ENCODE measurements around the gene ENTPD6. TPM values are rescaled to one million over a fixed set of nuclear protein-coding genes. Genes with fewer than 3 reads are reported as not detected.

Gene ENTPD6
- total and polyA plus RNA-seq, 2 donors (not counting 1 experiment from before 2014, with no cell fraction given) = 64.4 to 79.8 TPM

DNA sequence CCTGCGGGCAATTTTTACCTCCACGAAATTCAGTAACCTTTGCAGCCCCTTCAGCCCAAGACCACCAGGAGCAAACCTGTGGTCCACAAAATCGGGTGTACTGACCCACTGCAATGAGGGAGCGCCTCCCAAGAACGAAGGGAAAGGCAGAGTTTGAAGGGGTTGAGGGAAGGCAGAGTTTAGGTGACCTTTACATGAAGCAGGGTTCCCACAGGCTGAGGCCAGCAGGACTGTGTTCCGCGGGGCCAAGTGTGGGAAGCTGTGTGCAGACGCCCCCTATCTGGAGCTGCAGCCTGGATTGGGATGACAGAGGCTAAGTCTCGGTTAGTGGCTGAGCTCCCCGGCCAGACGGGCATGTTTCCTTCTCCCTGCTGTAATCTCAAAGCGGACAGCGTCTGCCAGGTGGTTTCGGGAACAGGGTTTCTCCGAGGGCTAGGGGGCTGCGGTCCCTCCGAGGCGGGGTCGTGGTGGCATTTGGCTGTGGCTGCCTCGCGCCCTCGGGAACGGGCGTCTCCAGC, 51.5 kb downstream of the ENTPD6 start:
- peak overlapping the region; percentile 96 for H3K4me3 Mint-ChIP-seq
- H3K4me3 ChIP-seq (ENCODE audit: control extremely low read depth in 1 of 5, extremely low read depth in 1 of 5, insufficient read depth in 1 of 5, low read depth in 2 of 5, low read length in 4 of 5) = peak overlapping the region; percentile 8 to 96 (median 88)
- peaks cover 18 to 21% of the 10 kb centered on the region in 2 donors for H3K4me1 ChIP-seq (ENCODE audit: control insufficient read depth in 2 of 2, insufficient read depth in 2 of 2, low read length in 2 of 2)
- intact Hi-C loops (cut with micrococcal nuclease) = loop anchor here (1.0 to 5.0 kb wide), 5 partner anchors 35 to 1890 kb away; partner anchors contain the start of genes ACSS1, GINS1 and ZNF337
- 6% methylated on average over 22 of the region's 24 CpGs for WGBS (ENCODE audit: insufficient coverage)
- H3K27ac Mint-ChIP-seq = peak overlapping the region; percentile 68
- no peak for DNase-seq
- H3K4me1 Mint-ChIP-seq = peaks cover 31% of the 10 kb centered on the region
- peak overlapping the region; percentile 87 for H3K9ac ChIP-seq (ENCODE audit: low read length)
- peak overlapping the region in 1 of 2 donors; percentile 55 for H3K27ac ChIP-seq (ENCODE audit: low read length in 2 of 2)
- H3K36me3 ChIP-seq (replicated peaks in 1 of 2; ENCODE audit: control extremely low read depth in 1 of 2, control insufficient read depth in 1 of 2, extremely low read depth in 1 of 2, insufficient read depth in 2 of 2, low read length in 1 of 2) = peaks cover 0 to 2% of the 10 kb centered on the region in 2 experiments
- peak overlapping the region; percentile 100 for H2AFZ ChIP-seq (ENCODE audit: insufficient read depth, low read depth, low read length, poor library complexity, severe bottlenecking)
- ChIA-PET POLR2A (interaction anchor here (0.8 to 1.1 kb wide), 2 partner anchors 33 to 35 kb away, joined by 3 to 5 read pairs; no protein-coding TSS in a partner anchor), CTCF (interaction anchor here (0.5 to 1.8 kb wide), 6 partner anchors 26 to 253 kb away, joined by 3 to 7 read pairs (median 4); partner anchors contain the start of genes ACSS1 and ENTPD6)
- no peaks in the 10 kb centered on the region for H4K20me1 ChIP-seq (ENCODE audit: control insufficient read depth, insufficient read depth, low read length, poor library complexity, severe bottlenecking)
- peaks cover 6% of the 10 kb centered on the region for H3K9me3 Mint-ChIP-seq (ENCODE audit: insufficient read depth)
- peaks cover 0 to 5% (median 0%) of the 10 kb centered on the region in 3 donors for H3K9me3 ChIP-seq (ENCODE audit: control extremely low read depth in 1 of 3, control insufficient read depth in 2 of 3, insufficient read depth in 1 of 3, low read length in 2 of 3)
- peak overlapping the region; percentile 86 for H3K4me2 ChIP-seq (replicated peaks; ENCODE audit: low read depth, low read length, poor library complexity, severe bottlenecking)
- H3K27me3 ChIP-seq (replicated peaks in 1 of 4; ENCODE audit: control extremely low read depth in 1 of 4, control insufficient read depth in 3 of 4, insufficient read depth in 4 of 4, low read length in 3 of 4) = peaks cover 0 to 9% (median 3%) of the 10 kb centered on the region in 4 experiments
- TF ChIP-seq EZH2 (IDR thresholded peaks at IDR 0.05; ENCODE audit: borderline replicate concordance, insufficient read depth, low read depth, low read length, poor library complexity, severe bottlenecking) = no peak
- TF ChIP-seq, protein P1, sequence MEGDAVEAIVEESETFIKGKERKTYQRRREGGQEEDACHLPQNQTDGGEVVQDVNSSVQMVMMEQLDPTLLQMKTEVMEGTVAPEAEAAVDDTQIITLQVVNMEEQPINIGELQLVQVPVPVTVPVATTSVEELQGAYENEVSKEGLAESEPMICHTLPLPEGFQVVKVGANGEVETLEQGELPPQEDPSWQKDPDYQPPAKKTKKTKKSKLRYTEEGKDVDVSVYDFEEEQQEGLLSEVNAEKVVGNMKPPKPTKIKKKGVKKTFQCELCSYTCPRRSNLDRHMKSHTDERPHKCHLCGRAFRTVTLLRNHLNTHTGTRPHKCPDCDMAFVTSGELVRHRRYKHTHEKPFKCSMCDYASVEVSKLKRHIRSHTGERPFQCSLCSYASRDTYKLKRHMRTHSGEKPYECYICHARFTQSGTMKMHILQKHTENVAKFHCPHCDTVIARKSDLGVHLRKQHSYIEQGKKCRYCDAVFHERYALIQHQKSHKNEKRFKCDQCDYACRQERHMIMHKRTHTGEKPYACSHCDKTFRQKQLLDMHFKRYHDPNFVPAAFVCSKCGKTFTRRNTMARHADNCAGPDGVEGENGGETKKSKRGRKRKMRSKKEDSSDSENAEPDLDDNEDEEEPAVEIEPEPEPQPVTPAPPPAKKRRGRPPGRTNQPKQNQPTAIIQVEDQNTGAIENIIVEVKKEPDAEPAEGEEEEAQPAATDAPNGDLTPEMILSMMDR (IDR thresholded peaks at IDR 0.05) = no peak
- peaks cover 21% of the 10 kb centered on the region for H3K27me3 Mint-ChIP-seq
- ATAC-seq (ENCODE audit: low read depth) = no peak
- H3K79me2 ChIP-seq (ENCODE audit: control insufficient read depth, insufficient read depth, low read length) = peaks cover 29% of the 10 kb centered on the region

- H3K27ac ChIP-seq (ENCODE audit: low read length in 2 of 2) = peak overlapping the region in 1 of 2 donors; percentile 55
- Mint-ChIP-seq H3K4me1 (peaks cover 31% of the 10 kb centered on the region), H3K27ac (peak overlapping the region; percentile 71), H3K27me3 (peaks cover 17% of the 10 kb centered on the region), H3K9me3 (ENCODE audit: insufficient read depth) (peaks cover 6% of the 10 kb centered on the region), H3K4me3 (peak overlapping the region; percentile 96)
- under 1% methylated on average over 37 of the region's 37 CpGs for WGBS (ENCODE audit: insufficient coverage)
- H3K9me3 ChIP-seq (ENCODE audit: control extremely low read depth in 1 of 3, control insufficient read depth in 2 of 3, insufficient read depth in 1 of 3, low read length in 2 of 3) = peaks cover 0 to 5% (median 0%) of the 10 kb centered on the region in 3 donors
- POLR2A ChIA-PET = interaction anchor here (0.8 to 1.1 kb wide), 2 partner anchors 33 to 34 kb away, joined by 3 to 5 read pairs; no protein-coding TSS in a partner anchor
- H3K36me3 ChIP-seq (replicated peaks in 1 of 2; ENCODE audit: control extremely low read depth in 1 of 2, control insufficient read depth in 1 of 2, extremely low read depth in 1 of 2, insufficient read depth in 2 of 2, low read length in 1 of 2) = peaks cover 1 to 2% of the 10 kb centered on the region in 2 experiments
- DNase-seq = no peak
- no peaks in the 10 kb centered on the region for H4K20me1 ChIP-seq (ENCODE audit: control insufficient read depth, insufficient read depth, low read length, poor library complexity, severe bottlenecking)
- H3K4me3 ChIP-seq (ENCODE audit: control extremely low read depth in 1 of 5, extremely low read depth in 1 of 5, insufficient read depth in 1 of 5, low read depth in 2 of 5, low read length in 4 of 5) = peak overlapping the region; percentile 8 to 96 (median 88)
- peak overlapping the region; percentile 100 for H2AFZ ChIP-seq (ENCODE audit: insufficient read depth, low read depth, low read length, poor library complexity, severe bottlenecking)
- peaks cover 18 to 21% of the 10 kb centered on the region in 2 donors for H3K4me1 ChIP-seq (ENCODE audit: control insufficient read depth in 2 of 2, insufficient read depth in 2 of 2, low read length in 2 of 2)
- H3K4me2 ChIP-seq (replicated peaks; ENCODE audit: low read depth, low read length, poor library complexity, severe bottlenecking) = peak overlapping the region; percentile 86
- intact Hi-C loops (cut with micrococcal nuclease) = loop anchor here (1.0 to 5.0 kb wide), 5 partner anchors 35 to 1890 kb away; partner anchors contain the start of genes ACSS1, GINS1 and ZNF337
- peaks cover 0 to 9% (median 3%) of the 10 kb centered on the region in 4 experiments for H3K27me3 ChIP-seq (replicated peaks in 1 of 4; ENCODE audit: control extremely low read depth in 1 of 4, control insufficient read depth in 3 of 4, insufficient read depth in 4 of 4, low read length in 3 of 4)
- TF ChIP-seq, protein P1 (IDR thresholded peaks at IDR 0.05) = no peak
- no peak for TF ChIP-seq EZH2 (IDR thresholded peaks at IDR 0.05; ENCODE audit: borderline replicate concordance, insufficient read depth, low read depth, low read length, poor library complexity, severe bottlenecking)
- ATAC-seq (ENCODE audit: low read depth) = peak; percentile 46
- peak overlapping the region; percentile 87 for H3K9ac ChIP-seq (ENCODE audit: low read length)
- H3K79me2 ChIP-seq (ENCODE audit: control insufficient read depth, insufficient read depth, low read length) = peaks cover 34% of the 10 kb centered on the region
- CTCF ChIA-PET = interaction anchor here (0.5 to 1.8 kb wide), 5 partner anchors 52 to 254 kb away, joined by 3 to 7 read pairs (median 4); partner anchors contain the start of genes ACSS1 and ENTPD6
Observed at GRCh38 chr20:25247518-25247955, 52.0 kb downstream of the ENTPD6 start.

All from B cell (primary cell).